Islet of Langerhans (tissue), 1 donor: ENCODE results near the gene DPY19L3.
"Not testable (repeated sequence)": the region's sequence is repeated elsewhere in the genome, so short reads cannot be mapped to it uniquely, and the experiment has no call there.

Source experiments
- FAIRE-seq: peaks from one replicate; lab custom pipeline; 2011; peaks lifted over from hg19 to GRCh38; lab: Jason Lieb, UNC

DPY19L3 gene

DNA sequence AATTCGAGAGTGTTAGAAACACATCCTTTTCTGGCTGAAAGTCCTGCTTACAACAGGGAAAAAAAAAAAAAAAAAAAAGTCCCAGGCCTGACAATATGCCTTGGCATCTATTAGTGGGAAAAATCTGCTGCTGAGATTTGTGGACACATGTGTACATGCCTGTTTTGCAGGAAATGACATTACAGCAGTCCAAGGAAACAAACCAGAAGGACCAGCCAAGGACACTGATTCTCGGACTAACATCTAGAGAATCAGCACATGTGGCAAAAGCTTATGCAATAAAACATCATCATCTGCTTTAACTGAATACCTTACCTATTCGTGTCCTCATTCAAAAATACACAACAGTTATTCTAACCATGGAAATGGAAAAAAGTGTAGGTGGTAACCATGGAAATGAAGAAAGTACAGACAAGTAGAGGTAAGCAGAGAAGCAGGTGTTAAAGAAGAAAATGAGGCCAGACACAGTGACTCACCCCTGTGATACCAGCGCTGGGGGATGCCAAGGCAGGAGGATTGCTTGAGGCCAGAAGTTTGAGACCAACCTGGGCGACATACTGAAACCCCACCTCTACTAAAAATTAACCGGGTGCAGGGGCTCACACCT, 9.4 kb upstream of the DPY19L3 start:
- FAIRE-seq = no peak

DNA sequence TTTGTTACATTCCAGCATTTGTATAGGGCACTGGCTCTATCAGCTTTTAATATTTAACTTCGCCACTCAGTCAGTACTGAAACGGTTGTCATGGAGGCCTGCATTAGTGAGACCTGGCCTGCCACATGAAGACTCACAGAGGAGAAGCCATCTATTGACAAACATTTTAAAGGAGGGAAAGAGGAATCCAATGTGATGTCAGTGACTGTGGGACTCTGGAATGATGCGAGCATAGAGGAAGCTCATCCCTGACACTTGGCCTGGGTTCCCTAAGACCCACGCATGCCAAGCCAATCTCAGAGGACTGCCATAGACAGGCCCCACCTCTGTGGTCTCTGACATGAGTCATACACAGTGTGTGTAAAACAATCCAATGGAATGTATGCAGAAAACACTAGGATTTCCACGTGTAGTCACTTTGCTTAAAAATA, 7.9 kb upstream of the DPY19L3 start:
- FAIRE-seq = no peak

DNA sequence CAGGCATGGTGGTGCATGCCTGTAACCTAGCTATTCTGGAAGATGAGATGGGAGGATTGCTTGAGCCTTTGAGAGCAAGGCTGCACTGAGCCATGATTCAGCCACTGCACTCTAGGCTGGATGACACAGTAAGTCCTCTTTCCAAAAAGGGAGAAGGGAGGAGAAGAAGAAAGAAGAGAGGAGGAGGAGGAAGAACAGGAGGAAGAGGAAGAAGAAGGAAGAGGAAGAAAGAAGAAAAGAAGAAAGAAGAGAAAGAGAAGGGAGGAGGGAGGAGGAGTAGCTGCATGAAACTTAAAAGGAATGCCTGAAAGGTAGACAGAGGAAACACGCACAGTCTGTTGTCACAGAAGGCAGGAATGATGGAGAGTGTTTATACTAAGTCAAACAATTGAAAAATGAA, 3.6 kb upstream of the DPY19L3 start:
- FAIRE-seq = no peak

DNA sequence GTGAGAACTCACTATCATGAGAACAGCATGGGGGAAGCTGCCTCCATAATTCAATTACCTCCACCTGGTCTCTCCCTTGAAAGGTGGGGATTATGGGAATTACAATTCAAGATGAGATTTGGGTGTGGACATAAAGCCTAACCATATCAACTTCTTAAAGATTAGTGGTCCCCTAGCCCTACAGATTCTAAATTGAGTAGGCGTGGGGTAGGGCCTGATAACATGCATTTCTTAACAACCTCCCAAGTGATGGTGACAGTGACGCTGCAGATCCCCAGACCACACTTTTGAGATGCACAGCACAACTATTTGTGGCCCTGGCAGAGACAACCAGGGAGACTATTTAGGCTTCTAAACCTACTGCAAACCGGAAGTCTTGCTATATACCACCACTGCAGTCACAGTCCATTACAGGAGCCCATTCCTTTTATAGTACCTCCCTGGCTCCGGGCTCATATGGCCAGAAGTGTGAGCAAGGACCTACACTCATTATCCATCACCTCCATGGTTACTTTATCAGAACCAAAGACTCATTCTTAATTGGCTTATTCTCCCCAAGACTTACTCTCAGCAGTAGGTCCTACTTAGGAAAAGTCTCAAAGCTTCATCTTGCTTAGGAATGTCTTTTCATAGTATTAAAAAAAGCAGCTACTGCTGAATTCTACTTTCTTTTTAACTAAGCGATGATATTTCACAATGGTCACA, 2.1 kb upstream of the DPY19L3 start:
- FAIRE-seq = no peak

DNA sequence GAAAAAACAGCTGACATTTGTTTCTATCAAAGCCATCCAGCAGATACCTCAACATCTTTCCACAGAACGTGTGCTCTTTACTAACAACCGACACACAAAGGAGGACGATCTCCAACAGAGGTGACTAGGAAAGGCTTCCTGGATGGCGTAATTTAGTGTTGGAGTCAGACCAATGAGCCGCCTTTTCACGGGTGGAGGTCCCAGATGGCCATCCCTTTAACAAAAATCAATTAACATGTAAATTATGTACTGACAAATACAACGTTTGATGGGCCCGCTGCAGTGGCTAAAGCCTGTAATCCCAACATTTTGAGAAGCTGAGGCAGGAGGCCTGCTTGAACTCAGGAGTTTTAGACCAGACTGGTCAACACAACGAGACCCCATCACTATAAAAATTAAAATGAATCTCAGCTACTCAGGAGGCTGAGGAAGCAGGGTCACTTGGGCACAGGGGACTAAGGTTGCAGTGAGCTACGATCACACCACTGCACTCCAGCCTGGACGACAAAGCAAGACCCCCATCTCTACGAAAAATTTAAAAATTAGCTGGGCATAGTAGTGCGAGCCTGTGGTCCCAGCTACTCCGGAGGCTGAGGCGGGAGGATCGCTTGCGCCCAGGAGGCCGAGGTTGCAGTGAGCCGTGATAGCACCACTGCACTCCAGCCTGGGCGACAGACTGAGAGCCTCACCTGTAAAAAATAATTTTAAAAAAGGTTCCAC, 1.2 kb upstream of the DPY19L3 start:
- no peak for FAIRE-seq

DNA sequence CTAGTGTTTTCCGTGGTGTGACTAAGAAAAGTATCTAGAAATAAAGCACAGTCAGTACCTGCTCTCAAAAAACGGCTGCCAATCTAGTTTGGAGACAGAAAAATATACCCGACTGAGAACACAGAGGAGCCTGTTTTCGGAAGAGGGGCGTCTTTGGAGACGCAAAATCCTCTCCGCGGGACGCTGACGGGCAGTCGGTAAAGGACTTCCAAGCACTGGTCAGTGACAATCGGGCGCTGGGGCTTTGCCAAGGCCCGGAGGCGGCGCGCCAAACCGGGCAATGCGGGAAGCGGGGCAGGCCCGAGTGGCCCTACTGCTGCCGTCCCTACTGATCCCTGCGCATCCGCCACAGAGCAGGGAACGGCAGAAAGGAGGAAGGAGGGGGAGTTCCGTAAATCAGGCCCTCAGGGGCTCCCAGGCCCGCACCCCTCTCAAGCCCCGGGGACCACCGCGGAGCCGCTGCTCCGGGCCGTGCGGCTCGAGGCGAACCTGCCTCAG, 588 bp upstream of the DPY19L3 start:
- FAIRE-seq = no peak

DNA sequence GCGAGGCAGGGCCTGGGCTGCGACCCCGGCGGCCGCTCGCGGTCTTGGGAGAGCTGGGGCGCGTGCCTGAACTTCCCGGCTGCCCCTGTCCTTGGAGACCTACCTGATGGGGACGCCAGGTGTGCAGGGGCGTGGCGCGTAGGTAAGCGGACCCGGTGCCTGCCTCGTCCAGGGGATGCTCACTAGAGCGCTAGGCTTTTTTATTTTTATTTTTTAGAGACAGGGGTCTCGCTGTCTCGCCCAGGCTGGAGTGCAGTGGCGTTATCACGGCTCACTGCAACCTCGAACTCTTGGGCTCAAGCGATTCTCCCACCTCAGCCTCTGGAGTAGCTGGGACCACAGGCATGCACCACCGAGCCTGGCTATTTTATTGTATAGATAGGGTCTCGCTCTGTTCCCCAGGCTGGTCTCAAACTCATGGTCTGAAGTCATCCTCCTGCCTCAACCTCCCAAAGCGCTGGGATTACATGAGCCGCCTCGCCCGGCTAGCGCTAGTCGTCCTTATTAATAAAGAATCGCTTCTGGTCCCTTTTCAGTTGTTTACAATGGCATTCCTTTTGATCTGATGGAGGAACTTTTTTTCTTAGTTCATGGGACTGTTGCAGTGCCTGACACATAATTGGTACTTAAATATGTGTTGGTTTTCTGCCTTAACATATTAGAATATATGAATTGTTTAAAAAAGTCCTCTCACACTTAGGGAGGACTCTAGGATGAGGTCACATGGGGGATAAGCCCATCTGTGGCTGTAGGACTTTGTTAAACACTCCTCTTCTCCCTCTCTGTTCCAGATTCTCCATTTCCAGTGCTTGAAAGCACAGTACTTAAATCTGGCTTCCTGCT, 812 bp downstream of the DPY19L3 start:
- no peak for FAIRE-seq

DNA sequence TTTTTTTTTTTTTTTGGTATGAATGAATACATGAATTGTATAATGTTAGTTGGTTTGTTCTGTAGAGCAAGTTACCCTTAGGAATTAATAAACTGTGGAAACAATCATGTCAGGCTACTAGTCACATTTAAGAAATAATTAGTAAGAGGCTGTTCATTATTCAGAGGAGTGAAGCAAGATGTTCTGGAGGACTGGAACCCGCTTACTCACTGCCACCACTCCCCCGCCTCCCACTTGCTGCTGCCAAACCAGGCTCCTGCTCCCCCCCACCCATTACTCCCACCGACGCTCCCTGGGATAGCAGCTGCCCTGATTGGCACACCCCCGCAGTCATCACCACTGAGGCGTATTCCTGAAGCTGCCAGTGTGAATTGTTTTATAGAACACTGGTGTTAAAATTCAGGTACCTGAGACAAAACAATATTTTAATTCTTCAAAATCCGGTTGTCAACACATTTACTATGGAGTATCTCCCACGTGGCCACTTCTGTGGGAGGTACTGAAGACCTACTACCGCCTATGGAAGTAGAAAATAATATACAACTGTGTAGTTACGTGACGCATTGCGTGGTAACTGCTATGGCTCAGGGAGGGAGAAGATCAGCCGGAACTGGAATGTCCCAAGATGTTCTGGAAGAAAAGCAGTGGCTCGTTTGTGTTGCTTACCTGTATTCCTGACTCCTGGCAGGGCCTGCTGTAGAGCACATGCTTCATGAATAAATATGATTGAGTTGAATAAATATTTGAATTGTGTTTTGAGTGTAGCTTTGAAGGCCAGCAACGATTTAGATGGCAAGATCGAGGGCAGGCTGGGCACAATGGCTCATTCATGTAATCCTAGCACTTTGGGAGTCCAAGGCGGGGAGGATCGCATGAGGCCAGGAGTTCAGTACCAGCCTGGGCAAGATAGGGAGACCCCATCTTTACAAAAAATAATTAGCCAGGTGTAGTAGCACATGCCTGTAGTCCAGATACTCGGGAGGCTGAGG, 1.7 kb downstream of the DPY19L3 start:
- no peak for FAIRE-seq

DNA sequence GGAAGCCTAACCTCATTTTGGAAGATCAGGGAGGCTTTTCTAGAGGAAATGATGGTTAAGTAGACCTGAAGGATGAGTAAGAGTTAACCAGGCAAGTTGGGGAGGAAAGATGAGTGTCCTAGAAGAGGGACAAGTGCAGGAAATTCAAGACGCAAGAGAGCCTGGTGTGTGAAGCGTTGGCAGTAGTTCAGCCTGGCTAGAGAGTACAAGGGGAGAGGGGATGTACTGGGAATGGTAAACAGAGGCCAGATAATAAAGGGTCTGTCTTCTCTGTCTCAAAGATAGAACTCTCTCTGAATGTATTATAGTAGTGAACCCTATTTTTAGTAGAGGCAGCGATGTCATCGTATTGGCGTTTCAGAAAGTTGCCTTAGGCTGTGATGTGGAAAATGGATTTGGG, 9.7 kb downstream of the DPY19L3 start:
- no peak for FAIRE-seq

DNA sequence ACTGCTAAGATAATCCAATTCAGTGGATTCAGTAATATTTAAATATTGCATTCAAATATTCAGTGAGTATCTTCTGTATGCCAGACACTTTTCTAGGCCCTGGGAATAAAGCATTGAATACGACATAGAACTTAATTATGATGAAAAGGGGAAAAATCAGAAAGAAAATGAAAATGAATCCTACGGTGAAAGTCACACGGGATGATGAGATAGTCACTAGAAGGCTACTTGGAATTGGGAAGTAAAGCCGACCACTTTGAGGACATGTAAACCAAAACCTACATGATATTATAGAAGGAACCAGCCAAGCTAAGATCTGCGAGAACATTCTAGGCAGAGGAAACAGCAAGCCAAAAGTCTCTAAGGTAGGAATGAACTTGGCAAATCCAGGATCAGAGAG, 10.1 kb downstream of the DPY19L3 start:
- no peak for FAIRE-seq

DNA sequence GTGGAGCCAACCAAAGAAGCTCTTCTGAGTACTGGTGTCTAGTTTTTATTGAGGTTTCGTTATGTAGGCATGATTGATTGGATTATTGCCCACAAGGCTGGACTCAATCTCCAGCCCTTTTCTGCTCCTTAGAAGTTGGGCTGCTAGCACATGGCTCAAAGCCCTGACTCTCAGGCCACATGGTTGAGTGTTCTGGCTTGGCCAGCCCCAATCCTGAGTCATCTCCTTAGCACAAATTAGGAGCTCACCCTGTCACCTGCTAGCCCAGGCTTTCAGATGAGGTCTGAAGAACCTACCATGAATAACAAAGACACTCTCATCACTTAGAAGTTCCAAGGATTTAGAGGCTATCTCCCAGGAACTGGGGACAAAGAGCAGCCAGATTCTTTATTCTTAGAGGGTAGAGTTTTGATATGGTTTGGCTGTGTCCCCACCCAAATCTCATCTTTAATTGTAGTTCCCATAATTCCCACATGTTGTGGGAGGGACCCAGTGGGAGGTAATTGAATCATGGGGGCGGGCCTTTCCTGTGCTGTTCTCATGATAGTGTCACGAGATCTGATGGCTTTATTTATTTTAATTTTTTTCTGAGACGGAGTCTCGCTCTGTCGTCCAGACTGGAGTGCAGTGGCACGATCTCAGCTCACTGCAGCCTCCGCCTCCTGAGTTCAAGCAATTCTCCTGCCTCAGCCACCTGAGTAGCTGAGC, 11.3 kb downstream of the DPY19L3 start:
- FAIRE-seq = no peak

DNA sequence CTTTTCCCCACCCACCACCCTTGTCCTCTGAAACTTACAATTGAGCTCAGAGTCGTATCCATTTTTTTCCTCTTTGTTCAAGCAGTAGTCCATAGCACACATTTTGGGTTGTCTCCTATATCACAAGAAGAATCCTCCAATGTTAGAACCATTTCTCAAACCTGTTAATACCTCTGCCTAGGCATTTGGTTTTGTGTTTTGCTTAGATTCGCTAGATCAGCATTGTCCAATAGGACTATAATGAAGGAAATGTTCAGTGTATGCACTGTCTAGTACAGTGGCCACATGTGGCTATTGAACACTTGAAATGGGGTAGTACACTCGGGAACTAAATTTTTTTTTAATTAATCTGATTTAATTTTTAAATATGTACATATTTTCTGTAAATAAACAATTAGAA, 12.6 kb downstream of the DPY19L3 start:
- no peak for FAIRE-seq

DNA sequence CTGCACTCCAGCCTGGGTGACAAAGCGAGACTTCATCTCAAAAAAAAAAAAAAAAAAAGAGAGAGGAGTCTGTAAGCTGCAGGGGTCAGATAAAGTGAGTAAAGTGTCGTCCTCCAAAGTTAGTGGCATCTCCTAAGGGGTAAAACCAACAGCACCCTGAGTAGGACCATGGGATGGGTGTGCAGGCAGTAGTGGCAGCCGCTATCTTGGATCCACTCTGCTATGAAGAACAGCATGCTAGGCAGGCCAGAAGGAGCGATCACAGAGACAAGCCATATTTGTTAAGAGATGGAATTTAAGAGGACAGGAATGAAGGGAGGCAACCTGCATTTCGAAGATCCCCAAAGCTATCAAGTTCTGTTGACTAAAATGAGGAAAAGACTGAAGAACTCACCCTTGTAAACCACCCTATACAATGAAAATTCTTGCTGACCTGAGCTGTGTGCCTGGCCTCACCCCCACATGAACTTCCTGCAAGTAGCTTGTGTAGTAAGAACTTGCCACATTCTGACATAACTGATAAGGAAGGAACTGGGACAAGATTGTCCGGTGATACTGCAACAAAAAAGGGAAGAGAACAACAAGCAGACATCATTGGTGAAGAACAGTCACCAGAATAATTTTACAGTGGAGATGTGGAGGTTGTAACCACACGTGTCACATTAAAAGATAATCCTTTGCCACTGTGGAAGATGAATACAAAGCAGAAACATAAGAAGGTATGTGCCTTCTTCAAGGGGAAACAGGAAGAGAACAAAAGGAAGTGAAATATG, 16.2 kb downstream of the DPY19L3 start:
- no peak for FAIRE-seq

DNA sequence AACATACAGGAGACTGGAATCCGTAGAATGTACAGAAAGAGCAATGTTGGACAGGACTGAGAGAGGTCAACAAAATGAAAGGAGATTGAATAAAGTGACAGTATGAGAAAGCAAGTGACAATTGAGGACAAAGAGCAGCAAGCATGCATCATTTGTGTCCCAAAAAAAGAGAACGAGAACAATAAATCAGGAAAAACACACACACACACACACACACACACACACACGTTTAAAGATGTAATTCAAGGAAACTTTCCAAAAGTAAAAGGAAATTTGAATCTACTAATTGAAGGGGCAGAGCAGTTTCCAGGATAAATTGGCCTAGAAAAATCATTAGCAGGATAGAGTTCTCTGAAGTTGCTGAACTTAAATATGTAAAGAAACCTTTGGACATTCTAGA, 16.9 kb downstream of the DPY19L3 start:
- FAIRE-seq = no peak

DNA sequence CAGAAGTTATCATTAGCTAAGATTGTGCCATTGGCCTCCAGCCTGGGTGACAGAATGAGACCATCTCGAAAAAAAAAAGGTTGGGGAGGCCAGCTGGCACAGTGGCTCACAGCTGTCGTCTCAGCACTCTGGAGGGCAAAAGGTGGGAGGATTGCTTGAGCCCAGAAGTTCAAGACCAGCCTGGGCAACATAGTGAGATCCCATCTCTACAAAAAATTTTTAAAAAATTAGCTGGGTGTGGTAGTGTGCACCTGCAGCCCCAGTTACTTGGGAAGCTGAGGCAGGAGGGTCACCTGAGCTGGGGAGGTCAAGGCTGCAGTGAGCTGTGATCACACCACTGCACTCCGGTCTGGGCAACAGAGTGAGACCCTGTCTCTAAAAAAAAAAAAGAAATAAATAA, 18.4 kb downstream of the DPY19L3 start:
- not testable (repeated sequence) for FAIRE-seq

DNA sequence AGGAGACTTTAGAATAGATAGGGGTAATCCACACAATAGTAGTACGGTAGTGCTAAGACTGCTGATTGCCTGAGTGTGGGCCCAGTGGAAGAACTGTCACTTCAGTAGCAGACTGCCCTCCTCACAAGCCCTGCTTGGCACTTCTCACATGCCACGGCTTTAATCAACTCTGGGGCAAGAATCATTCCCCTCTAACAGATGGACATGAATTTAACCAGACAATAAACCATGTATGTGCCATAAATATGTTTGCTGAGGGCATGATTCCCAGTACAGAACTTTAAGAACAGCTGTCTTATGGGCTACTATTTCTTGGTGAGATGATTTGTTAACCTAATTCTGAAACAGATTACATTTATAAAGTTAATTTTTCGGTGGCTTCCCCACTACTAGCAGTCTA, 22.0 kb downstream of the DPY19L3 start:
- no peak for FAIRE-seq

DNA sequence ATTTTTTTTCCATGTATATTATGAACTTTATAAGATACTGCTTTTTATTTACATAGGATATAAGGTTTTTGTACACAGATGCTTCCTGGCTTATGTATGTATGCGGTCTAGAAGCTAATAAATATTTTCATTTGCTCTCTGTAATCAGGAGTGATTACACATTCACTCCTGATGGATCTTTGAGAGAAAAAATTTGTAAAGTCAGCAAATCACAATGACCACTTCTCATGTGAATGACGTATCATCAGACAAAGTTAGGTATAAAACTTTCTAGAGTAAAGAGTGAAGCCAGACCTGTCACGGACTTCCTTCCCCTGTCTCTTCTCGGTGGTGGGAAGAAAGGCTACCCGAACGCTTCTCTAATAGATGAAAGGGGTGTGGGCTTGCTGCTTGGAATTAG, 31.1 kb downstream of the DPY19L3 start:
- FAIRE-seq = no peak

DNA sequence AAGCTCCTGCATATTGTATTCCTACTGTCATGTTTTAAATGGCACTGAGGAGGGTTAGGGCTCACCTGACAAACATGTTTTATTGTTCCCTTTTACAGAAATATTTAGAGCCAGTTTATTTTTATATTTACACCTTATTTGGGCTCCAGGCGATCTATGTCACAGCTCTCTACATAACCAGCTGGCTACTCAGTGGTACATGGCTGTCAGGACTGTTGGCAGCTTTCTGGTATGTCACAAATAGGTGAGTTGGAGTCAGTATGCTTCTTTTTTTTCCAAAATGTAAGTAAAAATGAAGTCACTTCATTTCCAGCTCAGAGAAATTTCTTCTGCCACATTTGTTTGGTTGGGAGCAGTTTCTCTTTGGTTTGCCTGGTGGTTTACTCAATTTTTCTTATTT, 31.5 kb downstream of the DPY19L3 start:
- no peak for FAIRE-seq

DNA sequence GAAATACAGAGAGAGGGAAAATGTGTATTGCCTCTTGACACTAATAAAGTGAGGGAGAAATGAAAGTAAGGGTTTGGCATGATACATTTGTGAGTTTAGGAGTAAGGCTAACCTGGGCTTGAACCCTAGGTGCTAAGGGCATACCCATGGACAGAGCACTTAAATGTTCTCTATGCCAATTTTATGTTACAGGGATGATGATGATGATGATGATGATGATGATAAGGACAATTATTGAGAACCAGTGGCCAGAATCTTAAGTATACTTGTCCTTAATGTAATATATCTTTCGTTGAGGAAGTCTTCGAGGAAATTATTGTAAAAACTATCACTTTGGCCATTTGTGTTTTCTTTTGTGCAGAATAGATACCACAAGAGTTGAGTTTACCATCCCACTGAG, 33.2 kb downstream of the DPY19L3 start:
- no peak for FAIRE-seq

DNA sequence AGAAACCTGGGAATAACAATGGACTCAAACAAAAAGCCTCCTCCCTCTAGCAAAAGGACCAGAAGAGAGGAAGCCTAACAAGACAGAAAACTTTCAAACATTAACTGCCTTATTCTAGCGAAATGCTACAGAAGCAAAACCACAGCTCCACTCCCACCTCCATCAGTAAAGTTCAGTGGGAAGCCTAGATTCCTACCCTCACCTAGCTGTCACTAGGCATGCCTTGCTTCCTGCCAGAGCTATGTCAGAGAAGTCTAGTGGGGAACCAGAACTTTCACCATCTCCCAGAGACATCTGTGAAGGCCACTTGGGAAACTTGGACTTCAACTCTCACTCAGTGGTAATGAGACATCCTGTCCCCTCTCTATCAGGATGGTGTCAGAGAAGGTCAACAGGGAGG, 37.1 kb downstream of the DPY19L3 start:
- no peak for FAIRE-seq
